Measurements from ENCODE around the gene C6orf136.

The C6orf136 gene

DNA sequence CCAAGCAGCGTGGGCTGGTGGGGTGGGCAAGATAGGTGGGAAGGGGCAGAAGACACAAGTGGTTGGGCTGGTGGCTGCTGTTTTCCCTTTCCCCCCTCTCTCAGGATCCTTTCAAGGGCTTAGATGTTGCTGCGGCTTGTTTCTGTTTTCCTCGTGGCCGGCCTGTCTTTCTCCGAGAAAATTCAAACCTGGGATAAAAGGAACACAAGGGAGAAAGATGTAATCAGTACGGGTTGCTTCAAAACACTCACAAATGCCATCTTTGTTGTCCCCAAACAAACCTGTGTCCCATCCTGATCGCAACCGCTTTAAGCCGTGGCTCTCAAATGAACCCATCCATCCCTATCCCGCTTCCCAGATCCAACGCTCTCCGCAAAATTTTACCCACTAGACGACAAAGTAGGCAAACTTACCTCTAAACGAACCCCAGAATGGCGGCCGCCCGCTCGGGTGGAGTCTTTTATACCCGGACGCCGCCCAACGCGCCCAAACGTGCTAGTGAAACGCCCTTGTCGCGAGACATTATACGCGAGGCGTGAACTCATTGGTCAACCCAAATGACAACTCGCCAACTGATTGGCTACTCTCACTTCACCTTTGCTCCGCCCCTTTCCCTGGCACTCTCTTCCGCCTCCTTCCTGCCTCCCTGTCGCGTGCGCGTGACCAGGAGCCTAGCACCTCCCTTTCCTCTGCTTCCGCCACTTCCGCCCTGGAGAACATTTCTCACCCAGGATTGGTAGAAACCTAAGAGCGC is 29.9 kb upstream of the C6orf136 start, which contains the start of gene PPP1R10:
PPP1R10 (minus strand) TSS at position 433 of the 754 bp plus-strand sequence. CDS start 7,299 bp downstream, outside the sequence.
- TF ChIP-seq, protein P1, sequence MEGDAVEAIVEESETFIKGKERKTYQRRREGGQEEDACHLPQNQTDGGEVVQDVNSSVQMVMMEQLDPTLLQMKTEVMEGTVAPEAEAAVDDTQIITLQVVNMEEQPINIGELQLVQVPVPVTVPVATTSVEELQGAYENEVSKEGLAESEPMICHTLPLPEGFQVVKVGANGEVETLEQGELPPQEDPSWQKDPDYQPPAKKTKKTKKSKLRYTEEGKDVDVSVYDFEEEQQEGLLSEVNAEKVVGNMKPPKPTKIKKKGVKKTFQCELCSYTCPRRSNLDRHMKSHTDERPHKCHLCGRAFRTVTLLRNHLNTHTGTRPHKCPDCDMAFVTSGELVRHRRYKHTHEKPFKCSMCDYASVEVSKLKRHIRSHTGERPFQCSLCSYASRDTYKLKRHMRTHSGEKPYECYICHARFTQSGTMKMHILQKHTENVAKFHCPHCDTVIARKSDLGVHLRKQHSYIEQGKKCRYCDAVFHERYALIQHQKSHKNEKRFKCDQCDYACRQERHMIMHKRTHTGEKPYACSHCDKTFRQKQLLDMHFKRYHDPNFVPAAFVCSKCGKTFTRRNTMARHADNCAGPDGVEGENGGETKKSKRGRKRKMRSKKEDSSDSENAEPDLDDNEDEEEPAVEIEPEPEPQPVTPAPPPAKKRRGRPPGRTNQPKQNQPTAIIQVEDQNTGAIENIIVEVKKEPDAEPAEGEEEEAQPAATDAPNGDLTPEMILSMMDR (conservative IDR thresholded peaks at IDR 0.05; ENCODE audit: low read depth, low read length), result no peak
- DNase-seq (ENCODE audit: low read depth), result peak; percentile 100

DNA sequence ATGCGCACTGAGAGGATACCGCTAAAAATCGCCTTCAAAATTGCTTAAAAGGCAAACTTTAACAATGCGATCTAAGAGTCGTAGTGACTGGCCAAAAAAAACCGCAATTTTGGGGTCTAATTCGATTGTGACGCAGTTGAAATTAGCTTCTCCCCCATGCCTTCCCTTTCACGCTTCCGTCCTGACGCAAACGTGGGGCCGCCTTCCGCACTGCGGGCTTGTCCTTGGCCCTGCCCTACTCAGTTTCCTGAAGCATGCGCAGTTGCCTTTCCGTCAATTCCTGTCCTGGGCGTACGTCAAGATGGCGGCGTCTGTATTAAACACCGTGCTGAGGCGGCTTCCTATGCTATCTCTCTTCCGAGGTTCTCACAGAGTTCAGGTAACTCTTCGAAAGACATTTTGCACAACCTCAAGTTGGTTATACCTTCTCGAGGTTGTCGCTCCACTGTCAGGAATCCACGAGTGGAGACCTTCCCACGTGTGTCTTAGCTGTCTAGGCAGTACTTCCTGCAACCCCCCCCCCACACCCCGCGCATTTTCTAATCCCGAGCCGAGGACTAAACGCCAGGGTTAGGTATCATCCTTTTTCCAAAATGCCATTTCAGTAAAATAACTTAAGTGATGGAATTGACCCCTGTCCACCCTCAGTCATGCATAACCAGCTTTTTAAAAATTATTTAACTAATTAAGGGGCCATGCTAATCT is 29.2 kb upstream of the C6orf136 start, which contains the start of gene MRPS18B:
MRPS18B (plus strand) TSS at position 276 of the 705 bp plus-strand sequence; CDS start at position 302, 26 bp downstream.
- H3K4me3 ChIP-seq (ENCODE audit: low read depth, low read length), result peak within 1 kb of the TSS; percentile 90
- DNase-seq (ENCODE audit: low read depth), result peak; percentile 99
- TF ChIP-seq, protein P1 (conservative IDR thresholded peaks at IDR 0.05; ENCODE audit: low read depth, low read length), result no peak

More for the DNA sequence above, 29.9 kb upstream of the C6orf136 start, which contains the start of gene PPP1R10:
- peak within 1 kb of the TSS; percentile 90 for H3K4me3 ChIP-seq (ENCODE audit: low read depth, low read length)

DNA sequence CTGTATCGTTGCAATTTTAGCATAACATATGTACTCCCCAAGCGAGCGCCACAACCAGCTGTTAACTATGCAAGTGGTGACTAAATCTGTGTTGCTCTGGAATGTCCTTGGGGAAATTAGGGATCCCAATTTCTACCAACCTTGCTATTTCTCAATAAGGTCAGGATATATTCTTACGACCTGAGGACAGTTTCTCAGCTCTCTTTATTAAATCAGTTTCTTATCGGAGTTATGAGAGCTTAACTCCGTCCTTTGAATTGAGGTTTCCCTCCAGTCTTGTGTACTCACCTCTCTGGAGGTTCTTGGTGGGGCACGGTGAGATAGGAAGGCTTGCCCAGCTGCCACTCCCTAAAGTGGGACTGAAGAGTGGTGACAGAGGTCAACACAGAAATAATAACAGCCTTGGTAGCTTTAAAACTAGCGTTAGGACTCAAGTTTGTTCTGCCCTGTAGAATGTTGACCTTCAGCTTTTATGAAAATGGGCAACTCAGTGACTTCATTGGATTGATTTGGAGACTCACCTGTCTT is 28.6 kb upstream of the C6orf136 start:
- TF ChIP-seq, protein P1 (conservative IDR thresholded peaks at IDR 0.05; ENCODE audit: low read depth, low read length), result no peak
- DNase-seq (ENCODE audit: low read depth), result peak; percentile 25
- H3K4me3 ChIP-seq (ENCODE audit: low read depth, low read length), result peak overlapping the region; percentile 72

DNA sequence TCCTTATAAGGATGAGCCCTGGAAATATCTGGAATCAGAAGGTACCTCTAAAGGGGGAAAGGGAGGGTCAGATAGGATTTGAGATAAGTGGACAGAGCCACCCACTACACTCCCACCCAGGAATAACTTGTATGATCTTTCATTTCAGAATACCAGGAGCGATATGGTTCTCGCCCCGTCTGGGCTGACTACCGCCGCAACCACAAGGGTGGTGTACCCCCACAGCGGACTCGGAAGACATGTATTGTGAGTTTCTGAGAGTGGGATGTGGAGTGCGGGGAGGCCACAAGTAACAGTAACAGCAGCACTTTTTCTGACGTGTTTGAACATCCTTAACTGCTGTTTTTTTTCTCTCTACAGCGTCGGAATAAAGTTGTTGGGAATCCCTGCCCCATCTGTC is 27.4 kb upstream of the C6orf136 start:
- TF ChIP-seq, protein P1 (conservative IDR thresholded peaks at IDR 0.05; ENCODE audit: low read depth, low read length), result no peak
- H3K4me3 ChIP-seq (ENCODE audit: low read depth, low read length), result no peak overlapping the region
- DNase-seq (ENCODE audit: low read depth), result no peak

DNA sequence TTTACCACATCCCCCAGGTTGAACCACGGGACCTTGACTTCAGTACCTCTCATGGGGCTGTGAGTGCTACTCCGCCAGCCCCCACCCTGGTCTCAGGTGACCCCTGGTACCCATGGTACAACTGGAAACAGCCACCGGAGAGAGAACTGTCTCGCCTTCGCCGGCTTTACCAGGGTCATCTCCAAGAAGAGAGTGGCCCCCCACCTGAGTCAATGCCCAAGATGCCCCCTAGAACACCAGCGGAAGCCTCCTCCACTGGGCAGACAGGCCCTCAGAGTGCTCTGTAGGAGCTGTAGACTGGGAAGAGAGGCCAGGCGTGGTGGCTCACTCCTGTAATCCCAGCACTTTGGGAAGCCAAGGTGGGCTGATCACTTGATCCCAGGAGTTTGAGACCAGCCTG is 21.4 kb upstream of the C6orf136 start:
- H3K4me3 ChIP-seq (ENCODE audit: low read depth, low read length), result no peak overlapping the region
- no peak for DNase-seq (ENCODE audit: low read depth)
- TF ChIP-seq, protein P1 (conservative IDR thresholded peaks at IDR 0.05; ENCODE audit: low read depth, low read length), result no peak

DNA sequence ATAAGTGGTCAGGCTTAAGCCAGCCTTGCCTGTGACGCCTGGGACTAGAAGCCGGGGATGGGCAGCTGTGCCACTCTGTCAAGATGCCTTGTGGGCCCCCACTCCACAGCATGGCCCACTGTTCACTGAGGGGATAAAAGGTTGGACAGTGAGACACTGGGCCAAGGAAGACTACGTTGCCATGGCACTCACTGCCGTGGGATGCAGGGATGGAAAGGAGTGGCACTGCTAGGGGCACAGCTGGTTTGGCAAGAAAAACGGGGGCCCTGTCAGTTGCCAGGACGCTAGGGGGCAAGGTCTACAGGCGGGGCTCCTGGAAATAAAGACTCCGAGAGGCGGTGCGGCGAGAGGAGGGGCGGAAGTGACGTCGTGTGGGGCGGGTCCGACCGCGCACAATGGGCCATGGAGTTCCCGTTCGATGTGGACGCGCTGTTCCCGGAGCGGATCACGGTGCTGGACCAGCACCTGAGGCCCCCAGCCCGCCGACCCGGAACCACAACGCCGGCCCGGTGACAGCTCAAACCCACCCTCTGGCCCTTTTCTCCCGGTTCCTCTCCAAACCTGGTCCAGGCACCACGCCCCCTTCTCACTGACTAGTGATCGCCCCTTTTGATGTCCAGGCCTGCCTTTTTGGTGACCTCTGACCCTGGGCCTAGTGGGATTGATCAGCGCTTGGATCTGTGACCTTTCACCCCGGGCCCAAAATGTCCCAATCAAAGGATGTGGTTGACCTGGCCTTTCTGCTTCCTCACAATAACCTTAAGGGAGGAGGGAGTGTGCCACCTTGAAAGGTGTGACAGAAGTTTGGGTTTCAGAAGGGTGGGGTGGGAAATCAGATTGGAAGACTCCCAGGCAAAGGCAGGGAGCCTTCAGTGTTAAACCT is 20.2 kb upstream of the C6orf136 start, which contains the start of gene ATAT1:
ATAT1 (plus strand) TSS at position 391 of the 883 bp plus-strand sequence.
- TF ChIP-seq, protein P1 (conservative IDR thresholded peaks at IDR 0.05; ENCODE audit: low read depth, low read length), result peak; percentile 48
- peak; percentile 79 for DNase-seq (ENCODE audit: low read depth)
- H3K4me3 ChIP-seq (ENCODE audit: low read depth, low read length), result peak within 1 kb of the TSS; percentile 83
